Thyroid gland (tissue), 4 donors: ENCODE measurements around the gene MYO5A.

Experiments
- CTCF ChIP-seq, 6 experiments: fragments of 200-600 bp in 3 of 6; fragments of 450-650 bp in 3 of 6; sonication (generic) in 3 of 6; IDR thresholded peaks; one replicate each; pipeline ENCODE4 v1.5.1; 2016 to 2019; ENCODE audit warnings: antibody characterized with exemption in 6 of 6, mild to moderate bottlenecking in 2 of 6, inconsistent platforms in 1 of 6, moderate library complexity in 1 of 6
- POLR2A ChIP-seq, 2 donors: fragments of 450-650 bp; IDR thresholded peaks; one replicate each; pipeline ENCODE4 v1.6.1; 2017; ENCODE audit warnings: antibody characterized with exemption in 2 of 2, mild to moderate bottlenecking in 2 of 2, moderate library complexity in 1 of 2

DNA sequence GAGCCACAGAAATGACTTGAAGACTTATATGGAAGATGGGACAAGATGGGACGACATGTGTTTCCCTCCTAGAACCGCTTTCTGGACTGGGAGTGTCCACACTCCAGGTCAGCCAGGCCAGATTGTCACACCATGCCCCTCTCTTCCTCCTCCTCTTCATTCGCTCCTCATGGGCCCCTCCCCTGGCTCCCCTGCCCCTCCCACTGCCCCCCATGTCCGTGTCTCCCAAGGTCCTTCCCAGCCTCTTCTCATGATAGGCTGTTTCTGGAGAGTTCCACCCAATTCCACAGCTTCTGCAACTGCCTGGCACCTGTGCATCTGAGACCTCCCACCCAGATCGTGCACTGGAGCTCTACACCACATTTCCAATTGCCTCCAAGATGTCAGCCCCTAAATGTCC lies 239.7 kb downstream of the MYO5A start:
- TF ChIP-seq CTCF (IDR thresholded peaks at IDR 0.05) (no peak), POLR2A (IDR thresholded peaks at IDR 0.05) (no peak)
